Measurements from ENCODE around the gene TUBD1. TPM values are rescaled to one million over a fixed set of nuclear protein-coding genes. Genes with fewer than 3 reads are reported as not detected.
"Not testable (repeated sequence)": the region's sequence is repeated elsewhere in the genome, so short reads cannot be mapped to it uniquely, and the experiment has no call there.

Gene TUBD1
- total RNA-seq, 2 experiments from 2014 or later = 14.5 to 14.7 TPM

GRCh38 chr17:59830846-59831486 lies 61.8 kb downstream of the TUBD1 start:
- no peak for ATAC-seq
- Mint-ChIP-seq H3K4me1 (ENCODE audit: low read depth) (peaks cover 78% of the 10 kb centered on the region), H3K27ac (peak overlapping the region; percentile 96), H3K4me3 (no peak overlapping the region), H3K9me3 (ENCODE audit: insufficient read depth) (no peaks in the 10 kb centered on the region), H3K27me3 (ENCODE audit: low read depth) (no peaks in the 10 kb centered on the region), H3K36me3 (ENCODE audit: low read depth) (peaks cover 19% of the 10 kb centered on the region)
- POLR2A ChIA-PET = interaction anchor here (1.3 to 11.5 kb wide), 5 partner anchors 9 to 77 kb away, joined by 3 to 461 read pairs (median 34); no protein-coding TSS in a partner anchor
- CTCF ChIA-PET = interaction anchor here (0.9 to 12.3 kb wide), 8 partner anchors 10 to 206 kb away, joined by 3 to 102 read pairs (median 6); no protein-coding TSS in a partner anchor
- DNase-seq = peak; percentile 23

- Mint-ChIP-seq H3K36me3 (ENCODE audit: low read depth) (peaks cover 23% of the 10 kb centered on the region), H3K9me3 (ENCODE audit: insufficient read depth) (no peaks in the 10 kb centered on the region), H3K27ac (peak overlapping the region; percentile 96), H3K27me3 (ENCODE audit: low read depth) (no peaks in the 10 kb centered on the region), H3K4me3 (peak overlapping the region; percentile 72), H3K4me1 (ENCODE audit: low read depth) (peaks cover 83% of the 10 kb centered on the region)
- peak; percentile 17 for DNase-seq
- no peak for ATAC-seq
- CTCF ChIA-PET = interaction anchor here (1.2 to 12.3 kb wide), 7 partner anchors 15 to 77 kb away, joined by 3 to 102 read pairs (median 5); no protein-coding TSS in a partner anchor
- POLR2A ChIA-PET = interaction anchor here (1.3 to 11.5 kb wide), 6 partner anchors 10 to 76 kb away, joined by 3 to 461 read pairs (median 34); no protein-coding TSS in a partner anchor
Measured at GRCh38 chr17:59830007-59830630, 62.6 kb downstream of the TUBD1 start.

DNA sequence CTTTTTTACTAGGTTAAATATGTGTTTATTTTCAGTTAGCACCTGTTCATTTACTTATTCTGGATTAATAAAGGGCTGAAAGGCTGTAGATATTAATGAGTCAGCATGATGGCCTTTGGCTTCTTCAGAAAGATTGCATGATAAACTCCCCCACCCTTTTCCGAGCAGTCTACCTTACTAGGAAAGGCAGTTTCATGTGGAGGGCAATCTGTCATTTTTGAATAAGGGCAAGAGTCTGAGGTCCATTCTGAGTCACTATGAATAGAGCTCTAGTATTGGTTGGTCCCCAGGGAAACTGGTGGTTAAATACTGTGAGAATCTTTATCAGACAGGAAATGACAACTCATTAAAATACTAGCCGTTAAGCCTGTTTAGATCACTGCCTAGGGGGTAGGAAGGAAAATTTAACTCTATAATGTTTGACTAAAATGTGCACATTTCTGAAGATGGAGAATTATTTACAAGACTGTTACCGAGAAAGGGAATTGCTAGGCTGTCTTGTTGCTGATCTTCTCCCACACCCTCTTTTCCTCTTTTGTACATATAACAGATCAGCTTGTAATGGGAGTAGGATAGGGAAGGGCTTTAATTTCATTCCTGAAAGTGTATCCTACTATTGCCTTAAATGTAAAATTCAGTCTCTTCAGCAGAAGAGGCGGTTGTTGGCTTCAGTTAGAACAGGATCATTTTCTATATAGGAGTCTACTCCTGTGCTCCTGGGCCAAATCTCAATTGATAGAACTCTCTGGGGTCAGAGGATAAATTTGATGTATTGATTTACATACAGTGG lies 63.3 kb downstream of the TUBD1 start:
- Mint-ChIP-seq H3K27ac (peak overlapping the region; percentile 96), H3K27me3 (ENCODE audit: low read depth) (no peaks in the 10 kb centered on the region), H3K36me3 (ENCODE audit: low read depth) (peaks cover 23% of the 10 kb centered on the region), H3K4me3 (peak overlapping the region; percentile 72), H3K9me3 (ENCODE audit: insufficient read depth) (no peaks in the 10 kb centered on the region), H3K4me1 (ENCODE audit: low read depth) (peaks cover 83% of the 10 kb centered on the region)
- ATAC-seq (peak; percentile 81), DNase-seq (peak; percentile 72)
- POLR2A ChIA-PET = interaction anchor here (0.7 to 11.5 kb wide), 7 partner anchors 10 to 1499 kb away, joined by 3 to 461 read pairs (median 33); no protein-coding TSS in a partner anchor
- CTCF ChIA-PET = interaction anchor here (0.7 to 12.3 kb wide), 10 partner anchors 9 to 263 kb away, joined by 3 to 102 read pairs (median 6); no protein-coding TSS in a partner anchor

- H3K27me3 Mint-ChIP-seq (ENCODE audit: low read depth); DNase-seq; H3K9me3 Mint-ChIP-seq (ENCODE audit: insufficient read depth): not testable (repeated sequence)
- H3K27ac Mint-ChIP-seq = peak overlapping the region; percentile 96
- CTCF ChIA-PET = interaction anchor here (0.7 to 12.3 kb wide), 10 partner anchors 9 to 263 kb away, joined by 3 to 102 read pairs (median 8); no protein-coding TSS in a partner anchor
- peak; percentile 9 for ATAC-seq
- POLR2A ChIA-PET = interaction anchor here (1.0 to 11.5 kb wide), 8 partner anchors 11 to 1498 kb away, joined by 3 to 461 read pairs (median 24); no protein-coding TSS in a partner anchor
- peaks cover 23% of the 10 kb centered on the region for H3K36me3 Mint-ChIP-seq (ENCODE audit: low read depth)
- H3K4me1 Mint-ChIP-seq (ENCODE audit: low read depth) = peaks cover 80% of the 10 kb centered on the region
- H3K4me3 Mint-ChIP-seq = peak overlapping the region; percentile 72
Measured at GRCh38 chr17:59828819-59829216, 63.9 kb downstream of the TUBD1 start.

DNA sequence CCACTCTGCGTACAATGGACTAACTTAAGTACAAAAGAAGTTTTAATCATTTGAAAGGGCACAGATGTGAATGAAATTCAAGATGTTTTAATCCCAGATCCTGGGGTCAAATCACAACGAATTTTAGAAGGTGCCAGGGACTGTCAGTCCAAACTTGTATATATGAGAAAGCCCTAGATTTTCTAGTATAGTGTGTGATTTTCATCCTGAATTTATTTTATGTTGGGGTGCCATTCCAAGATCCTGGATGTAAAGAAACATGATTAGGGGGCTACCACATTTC lies 64.3 kb downstream of the TUBD1 start:
- CTCF ChIA-PET = interaction anchor here (0.8 to 12.3 kb wide), 10 partner anchors 10 to 121 kb away, joined by 3 to 102 read pairs (median 8); partner anchors contain the start of genes PTRH2 and VMP1
- H3K36me3 Mint-ChIP-seq (ENCODE audit: low read depth) = peaks cover 22% of the 10 kb centered on the region
- H3K27me3 Mint-ChIP-seq (ENCODE audit: low read depth) = no peaks in the 10 kb centered on the region
- H3K4me1 Mint-ChIP-seq (ENCODE audit: low read depth) = peaks cover 76% of the 10 kb centered on the region
- ATAC-seq = no peak
- H3K27ac Mint-ChIP-seq = peak overlapping the region; percentile 96
- no peak for DNase-seq
- POLR2A ChIA-PET = interaction anchor here (0.6 to 11.5 kb wide), 10 partner anchors 9 to 205 kb away, joined by 3 to 461 read pairs (median 12); no protein-coding TSS in a partner anchor
- H3K9me3 Mint-ChIP-seq (ENCODE audit: insufficient read depth) = no peaks in the 10 kb centered on the region
- peak overlapping the region; percentile 72 for H3K4me3 Mint-ChIP-seq

DNA sequence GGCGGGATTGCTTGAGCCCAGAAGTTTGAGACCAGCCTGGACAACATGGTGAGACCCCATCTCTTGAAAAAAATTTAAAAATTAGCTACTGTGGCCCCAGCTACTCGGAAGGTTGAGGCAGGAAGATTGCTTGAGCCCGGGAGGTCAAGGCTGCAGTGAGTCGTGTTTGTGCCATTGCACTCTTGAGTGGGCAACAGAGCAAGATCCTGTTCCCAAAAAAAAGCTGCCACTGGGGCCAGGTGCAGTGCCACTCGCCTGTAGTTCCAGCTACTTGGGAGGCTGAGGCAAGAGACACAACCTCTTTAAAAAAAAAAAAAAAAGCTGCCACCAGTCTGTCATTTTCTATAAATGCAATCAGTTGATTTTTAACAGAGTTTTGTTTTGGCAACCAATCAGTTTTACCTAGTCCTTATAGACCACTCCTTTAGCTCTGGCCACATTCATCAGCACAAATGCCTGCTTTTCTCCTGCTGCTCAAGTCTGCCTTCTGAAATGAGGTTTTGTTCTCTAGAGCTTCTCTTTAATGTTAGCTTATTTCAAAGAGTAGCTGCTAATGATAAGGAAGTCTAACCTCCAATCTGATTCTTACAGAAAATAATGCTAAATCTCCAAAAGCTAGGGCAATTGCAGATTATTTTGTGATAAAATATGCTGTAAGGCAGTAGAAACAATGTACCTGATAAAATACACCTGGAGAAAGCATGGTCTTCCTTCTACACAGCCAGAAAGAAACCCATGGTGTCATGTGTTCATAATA lies 64.8 kb downstream of the TUBD1 start:
- H3K36me3 Mint-ChIP-seq (ENCODE audit: low read depth) = peaks cover 19% of the 10 kb centered on the region
- ATAC-seq (peak; percentile 17), DNase-seq (no peak)
- peak overlapping the region; percentile 96 for H3K27ac Mint-ChIP-seq
- ChIA-PET POLR2A (interaction anchor here (0.6 to 11.5 kb wide), 12 partner anchors 8 to 1490 kb away, joined by 3 to 461 read pairs (median 7); no protein-coding TSS in a partner anchor), CTCF (interaction anchor here (0.8 to 12.3 kb wide), 11 partner anchors 10 to 120 kb away, joined by 3 to 102 read pairs (median 6); partner anchors contain the start of genes PTRH2 and VMP1)
- H3K4me1 Mint-ChIP-seq (ENCODE audit: low read depth) = peaks cover 71% of the 10 kb centered on the region
- H3K4me3 Mint-ChIP-seq = peak overlapping the region; percentile 72
- H3K27me3 Mint-ChIP-seq (ENCODE audit: low read depth) = no peaks in the 10 kb centered on the region
- no peaks in the 10 kb centered on the region for H3K9me3 Mint-ChIP-seq (ENCODE audit: insufficient read depth)

- Mint-ChIP-seq H3K36me3 (ENCODE audit: low read depth) (peaks cover 25% of the 10 kb centered on the region), H3K9me3 (ENCODE audit: insufficient read depth) (no peaks in the 10 kb centered on the region), H3K27ac (peak overlapping the region; percentile 96), H3K4me1 (ENCODE audit: low read depth) (peaks cover 64% of the 10 kb centered on the region), H3K27me3 (ENCODE audit: low read depth) (no peaks in the 10 kb centered on the region), H3K4me3 (peak overlapping the region; percentile 72)
- CTCF ChIA-PET = interaction anchor here (0.9 to 12.3 kb wide), 8 partner anchors 9 to 74 kb away, joined by 3 to 102 read pairs (median 12); no protein-coding TSS in a partner anchor
- POLR2A ChIA-PET = interaction anchor here (0.6 to 11.5 kb wide), 7 partner anchors 13 to 75 kb away, joined by 3 to 461 read pairs (median 33); no protein-coding TSS in a partner anchor
- DNase-seq (no peak), ATAC-seq (no peak)
Measured at GRCh38 chr17:59826706-59827453, 65.9 kb downstream of the TUBD1 start.

DNA sequence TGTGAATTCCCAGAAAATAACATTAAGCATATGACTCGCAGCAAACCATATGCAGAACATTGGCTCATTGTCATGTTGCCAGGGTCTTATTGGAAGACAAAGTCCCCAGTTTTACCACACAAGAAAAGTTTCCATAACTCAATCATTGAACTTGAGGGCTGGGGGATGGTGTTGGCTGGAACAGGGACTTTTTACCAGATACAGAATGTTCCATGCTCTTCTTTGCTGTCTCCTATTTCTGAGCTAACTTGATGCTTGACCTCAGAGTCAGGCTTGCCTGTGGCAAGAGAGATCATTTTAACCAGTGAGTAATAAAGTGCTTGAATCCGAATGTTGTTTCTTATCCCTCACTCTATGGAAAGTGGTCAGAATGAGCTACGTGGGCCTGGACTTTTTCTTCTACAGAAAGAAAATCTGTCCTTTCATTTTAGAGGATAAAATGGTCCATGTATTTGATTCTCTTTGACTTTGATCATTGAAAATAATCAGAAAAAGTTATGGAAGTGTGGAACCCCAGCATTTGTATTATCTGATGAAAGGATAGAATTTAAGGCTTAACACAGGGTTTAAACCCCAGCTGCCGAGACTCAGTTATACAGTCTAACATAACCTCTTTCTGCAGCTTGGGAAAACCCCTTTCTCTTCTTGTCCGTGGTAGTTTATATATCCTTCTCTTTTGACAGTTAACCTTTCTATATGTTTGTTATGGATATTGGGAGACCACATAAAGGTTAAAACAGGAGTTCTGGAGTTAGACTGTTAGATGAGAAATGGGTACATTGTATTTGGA lies 67.0 kb downstream of the TUBD1 start:
- DNase-seq (peak; percentile 40), ATAC-seq (peak; percentile 14)
- Mint-ChIP-seq H3K27me3 (ENCODE audit: low read depth) (no peaks in the 10 kb centered on the region), H3K9me3 (ENCODE audit: insufficient read depth) (no peaks in the 10 kb centered on the region), H3K36me3 (ENCODE audit: low read depth) (peaks cover 25% of the 10 kb centered on the region), H3K4me1 (ENCODE audit: low read depth) (peaks cover 55% of the 10 kb centered on the region), H3K4me3 (peak overlapping the region; percentile 72), H3K27ac (peak overlapping the region; percentile 96)
- ChIA-PET CTCF (interaction anchor here (1.0 to 12.3 kb wide), 6 partner anchors 11 to 73 kb away, joined by 3 to 102 read pairs (median 4); no protein-coding TSS in a partner anchor), POLR2A (interaction anchor here (0.6 to 11.5 kb wide), 4 partner anchors 9 to 71 kb away, joined by 4 to 461 read pairs (median 157); no protein-coding TSS in a partner anchor)

- DNase-seq = no peak
- H3K27ac Mint-ChIP-seq = peak overlapping the region; percentile 26
- H3K4me1 Mint-ChIP-seq (ENCODE audit: low read depth) = peaks cover 27% of the 10 kb centered on the region
- ChIA-PET CTCF (no interaction called here), POLR2A (interaction anchor here (0.6 kb wide), 2 partner anchors 15 to 522 kb away, joined by 3 read pairs; no protein-coding TSS in a partner anchor)
- peaks cover 41% of the 10 kb centered on the region for H3K36me3 Mint-ChIP-seq (ENCODE audit: low read depth)
- no peaks in the 10 kb centered on the region for H3K27me3 Mint-ChIP-seq (ENCODE audit: low read depth)
- H3K4me3 Mint-ChIP-seq = no peak overlapping the region
- ATAC-seq = no peak
- no peaks in the 10 kb centered on the region for H3K9me3 Mint-ChIP-seq (ENCODE audit: insufficient read depth)
Measured at GRCh38 chr17:59815965-59816364, 76.8 kb downstream of the TUBD1 start.

All from activated CD8-positive, alpha-beta T cell treated with anti-CD3 and anti-CD28 coated beads, Interleukin-2, amount 10 ng/mL, durations not matched to agents 7 days and 5 days (primary cell).